ENCODE data around the gene ARHGEF5.
"Not testable (repeated sequence)": the region's sequence is repeated elsewhere in the genome, so short reads cannot be mapped to it uniquely, and the experiment has no call there.

The ARHGEF5 gene

GRCh38 chr7:144384555-144385245, 29.5 kb downstream of the ARHGEF5 start:
- DNase-seq = no peak

GRCh38 chr7:144386741-144387140, 31.5 kb downstream of the ARHGEF5 start:
- DNase-seq = no peak

GRCh38 chr7:144388950-144389349, 33.7 kb downstream of the ARHGEF5 start:
- no peak for DNase-seq

- no peak for DNase-seq
These were observed 35.3 kb downstream of the ARHGEF5 start for GRCh38 chr7:144390481-144390880.

GRCh38 chr7:144391014-144391413, 35.8 kb downstream of the ARHGEF5 start:
- no peak for DNase-seq

GRCh38 chr7:144391823-144392255, 36.6 kb downstream of the ARHGEF5 start:
- peak; percentile 11 for DNase-seq

- no peak for DNase-seq
These were observed 41.9 kb downstream of the ARHGEF5 start for GRCh38 chr7:144397086-144397485.

- DNase-seq = no peak
These were observed 43.1 kb downstream of the ARHGEF5 start for GRCh38 chr7:144398291-144398690.

- no peak for DNase-seq
These were observed 43.7 kb downstream of the ARHGEF5 start for GRCh38 chr7:144398911-144399310.

GRCh38 chr7:144399946-144400345, 44.7 kb downstream of the ARHGEF5 start:
- no peak for DNase-seq

- DNase-seq = no peak
These were observed 46.3 kb downstream of the ARHGEF5 start for GRCh38 chr7:144401490-144401889.

- DNase-seq = no peak
These were observed 47.9 kb downstream of the ARHGEF5 start for GRCh38 chr7:144403102-144403501.

- no peak for DNase-seq
These were observed 48.5 kb downstream of the ARHGEF5 start, which contains the start of gene NOBOX for GRCh38 chr7:144403649-144404061. Gene NOBOX (minus strand): TSS chr7:144403693.

- DNase-seq = no peak
These were observed 49.7 kb downstream of the ARHGEF5 start for GRCh38 chr7:144404946-144405345.

GRCh38 chr7:144407266-144407931, 52.2 kb downstream of the ARHGEF5 start:
- no peak for DNase-seq

GRCh38 chr7:144408121-144408520, 52.9 kb downstream of the ARHGEF5 start:
- no peak for DNase-seq

GRCh38 chr7:144410441-144410840, 55.2 kb downstream of the ARHGEF5 start:
- no peak for DNase-seq

GRCh38 chr7:144414815-144415214, 59.6 kb downstream of the ARHGEF5 start:
- no peak for DNase-seq

GRCh38 chr7:144415858-144416257, 60.7 kb downstream of the ARHGEF5 start:
- no peak for DNase-seq

GRCh38 chr7:144416341-144416740, 61.1 kb downstream of the ARHGEF5 start:
- no peak for DNase-seq

GRCh38 chr7:144418931-144419330, 63.7 kb downstream of the ARHGEF5 start:
- not testable (repeated sequence) for DNase-seq

GRCh38 chr7:144427539-144427938, 72.3 kb downstream of the ARHGEF5 start:
- DNase-seq = not testable (repeated sequence)

GRCh38 chr7:144428431-144428830, 73.2 kb downstream of the ARHGEF5 start:
- DNase-seq = no peak

All from NCI-H146 (cell line).